IMR-90 (cell line): ENCODE measurements around the gene MEIS2. TPM values are rescaled to one million over a fixed set of nuclear protein-coding genes. Genes with fewer than 3 reads are reported as not detected.

Source experiments
- ATAC-seq: fragments of 200-7000 bp; cut with Tn5 transposase; 2 replicates; pipeline ENCODE4 v1.9.1; 2020; ENCODE audit warnings: low read depth, mild to moderate bottlenecking, moderate library complexity
- BruUV-seq: library from RNA; stranded (reverse); fragments of 400-500 nt; replicated peaks from 2 replicates; lab custom pipeline; 2021; lab: Mats Ljungman, UMichigan
- CTCF ChIA-PET: fragments of 300-600 bp; formaldehyde crosslinking; extraction: SDS; loops from one replicate; lab custom pipeline; 2021; ENCODE audit warnings: antibody characterized with exemption; lab: Yijun Ruan, JAX
- POLR2A ChIA-PET: fragments of 300-600 bp; sonication (Branson Sonifier 250); formaldehyde crosslinking; loops from one replicate; lab custom pipeline; 2022; ENCODE audit warnings: antibody characterized with exemption; ENCODE audit not compliant: unreplicated experiment; lab: Charles Lee
- DNase-seq: peaks from one replicate; pipeline ENCODE4 v3.0.0; 2013
- H2AFZ ChIP-seq: replicated peaks from 2 replicates; pipeline ENCODE3; 2013; ENCODE audit warnings: low read length, mild to moderate bottlenecking; ENCODE audit not compliant: poor library complexity
- H2AK5ac ChIP-seq: 2 replicates; pipeline ENCODE4 v1.6.1; 2013; ENCODE audit warnings: low read depth, low read length, inconsistent platforms
- H2AK9ac ChIP-seq: replicated peaks from 2 replicates; pipeline ENCODE3; 2013; ENCODE audit warnings: mild to moderate bottlenecking, low read depth, low read length, moderate library complexity; ENCODE audit not compliant: poor library complexity
- H2BK120ac ChIP-seq: 2 replicates; pipeline ENCODE4 v1.6.1; 2013; ENCODE audit warnings: low read depth, low read length, inconsistent platforms
- H2BK15ac ChIP-seq: 3 replicates; pipeline ENCODE4 v1.6.1; 2013; ENCODE audit warnings: low read depth, low read length, inconsistent platforms
- H2BK20ac ChIP-seq: 2 replicates; pipeline ENCODE4 v1.6.1; 2013; ENCODE audit warnings: low read depth, mild to moderate bottlenecking, inconsistent platforms, low read length, moderate library complexity
- H2BK5ac ChIP-seq: 2 replicates; pipeline ENCODE4 v1.6.1; 2013; ENCODE audit warnings: mild to moderate bottlenecking, low read depth, low read length, inconsistent platforms; ENCODE audit not compliant: poor library complexity, severe bottlenecking
- H3K14ac ChIP-seq: replicated peaks from 2 replicates; pipeline ENCODE4 v1.6.1; 2013; ENCODE audit warnings: low read depth, low read length, inconsistent platforms
- H3K18ac ChIP-seq: 2 replicates; pipeline ENCODE4 v1.6.1; 2013; ENCODE audit warnings: low read depth, low read length, control low read depth
- H3K23ac ChIP-seq: 2 replicates; pipeline ENCODE4 v1.6.1; 2013; ENCODE audit warnings: low read depth, low read length, inconsistent platforms
- H3K27ac ChIP-seq: 2 replicates; pipeline ENCODE4 v1.5.1; 2013; ENCODE audit warnings: mild to moderate bottlenecking, control low read depth, low read length; ENCODE audit not compliant: insufficient read depth
- H3K27me3 ChIP-seq: 2 replicates; pipeline ENCODE4 v1.6.1; 2013; ENCODE audit warnings: low read length; ENCODE audit not compliant: control insufficient read depth, insufficient read depth
- H3K36me3 ChIP-seq: 2 replicates; pipeline ENCODE4 v1.6.1; 2013; ENCODE audit warnings: low read length, mixed read lengths; ENCODE audit not compliant: control insufficient read depth, insufficient read depth
- H3K4ac ChIP-seq: 2 replicates; pipeline ENCODE4 v1.6.1; 2013; ENCODE audit warnings: low read depth, low read length, inconsistent platforms
- H3K4me1 ChIP-seq: 2 replicates; pipeline ENCODE4 v1.6.1; 2013; ENCODE audit warnings: low read length, mixed read lengths; ENCODE audit not compliant: control insufficient read depth, insufficient read depth
- H3K4me2 ChIP-seq: 2 replicates; pipeline ENCODE4 v1.6.1; 2013; ENCODE audit warnings: low read depth, mild to moderate bottlenecking, control low read depth, low read length, moderate library complexity
- H3K4me3 ChIP-seq: 2 replicates; pipeline ENCODE4 v1.5.1; 2013; ENCODE audit warnings: low read depth, mild to moderate bottlenecking, control low read depth, low read length, moderate library complexity; ENCODE audit not compliant: insufficient read depth
- H3K56ac ChIP-seq: 2 replicates; pipeline ENCODE4 v1.6.1; 2013; ENCODE audit warnings: low read length, inconsistent platforms; ENCODE audit not compliant: insufficient read depth; ENCODE audit errors: extremely low read depth
- H3K79me1 ChIP-seq, 2 experiments: 2 replicates each; pipeline ENCODE4 v1.6.1; 2013; ENCODE audit warnings: low read length in 2 of 2, inconsistent platforms in 1 of 2, low read depth in 1 of 2
- H3K9ac ChIP-seq: 2 replicates; pipeline ENCODE4 v1.6.1; 2013; ENCODE audit warnings: low read depth, low read length, control low read depth
- H3K9me1 ChIP-seq: 2 replicates; pipeline ENCODE4 v1.6.1; 2013; ENCODE audit warnings: low read length, inconsistent platforms; ENCODE audit not compliant: insufficient read depth
- H3K9me3 ChIP-seq: 2 replicates; pipeline ENCODE4 v1.6.1; 2013; ENCODE audit warnings: low read length; ENCODE audit not compliant: control insufficient read depth, insufficient read depth
- H4K20me1 ChIP-seq: 2 replicates; pipeline ENCODE4 v1.6.1; 2013; ENCODE audit warnings: low read length, inconsistent platforms; ENCODE audit not compliant: insufficient read depth
- H4K5ac ChIP-seq: 2 replicates; pipeline ENCODE4 v1.6.1; 2013; ENCODE audit warnings: mild to moderate bottlenecking, low read depth, low read length, control low read depth
- H4K8ac ChIP-seq, 2 experiments: 2 replicates each; pipeline ENCODE4 v1.6.1; 2013; ENCODE audit warnings: low read depth in 2 of 2, low read length in 2 of 2, control low read depth in 1 of 2, inconsistent platforms in 1 of 2
- H4K91ac ChIP-seq: 2 replicates; pipeline ENCODE4 v1.6.1; 2013; ENCODE audit warnings: low read depth, low read length, inconsistent platforms; ENCODE audit not compliant: insufficient read depth
- CEBPB ChIP-seq: IDR thresholded peaks from 2 replicates; pipeline ENCODE4 v1.6.1; 2012; ENCODE audit warnings: low read depth, low read length, improper control_type of control experiment
- FOS ChIP-seq: fragments of 150-350 bp; IDR thresholded peaks from 2 replicates; pipeline ENCODE4 v1.6.1; 2016; ENCODE audit warnings: low read depth, low read length
- MAZ ChIP-seq: IDR thresholded peaks from 2 replicates; pipeline ENCODE4 v1.6.1; 2012; ENCODE audit warnings: low read depth, mild to moderate bottlenecking, low read length, improper control_type of control experiment, moderate library complexity, borderline replicate concordance
- NFE2L2 ChIP-seq: fragments of 150-350 bp; IDR thresholded peaks from 2 replicates; pipeline ENCODE4 v1.6.1; 2016; ENCODE audit warnings: low read depth, mild to moderate bottlenecking, low read length
- POLR2A ChIP-seq: IDR thresholded peaks from 2 replicates; pipeline ENCODE4 v1.6.1; 2012; ENCODE audit warnings: mild to moderate bottlenecking, low read depth, low read length
- RAD21 ChIP-seq: IDR thresholded peaks from 2 replicates; pipeline ENCODE4 v1.6.1; 2012; ENCODE audit warnings: low read length, improper control_type of control experiment
- RCOR1 ChIP-seq: IDR thresholded peaks from 2 replicates; pipeline ENCODE4 v1.6.1; 2012; ENCODE audit warnings: mild to moderate bottlenecking, low read length, improper control_type of control experiment; ENCODE audit not compliant: insufficient replicate concordance
- RFX5 ChIP-seq: IDR thresholded peaks from 2 replicates; pipeline ENCODE4 v1.8.0; 2012; ENCODE audit warnings: low read depth, mild to moderate bottlenecking, low read length, moderate library complexity
- USF2 ChIP-seq: fragments of 150-350 bp; IDR thresholded peaks from 2 replicates; pipeline ENCODE4 v1.6.1; 2017; ENCODE audit warnings: mild to moderate bottlenecking, antibody characterized with exemption, low read length, low read depth
- WGBS, 2 experiments: methylation state at CpG; one replicate each; pipeline versions ENCODE4 v1.1.5 to v1.1.7; 2013; ENCODE audit warnings: missing lambda C conversion rate in 2 of 2; ENCODE audit not compliant: insufficient read length in 1 of 2; ENCODE audit errors: extremely low coverage in 2 of 2; 5-methylcytosine and 5-hydroxymethylcytosine counted together
- dilution Hi-C: fragments of 300-500 bp; cut with HindIII; formaldehyde crosslinking; loops from one replicate; pipeline ENCODE4 v1.14.3; 2018; ENCODE audit warnings: low sequenced_read_pairs; ENCODE audit not compliant: unreplicated experiment
- in situ Hi-C: fragments of 300-500 bp; cut with MboI; formaldehyde crosslinking; loops from 3 replicates; pipeline ENCODE4 v1.14.3; 2019; ENCODE audit warnings: low sequenced_read_pairs, inconsistent platforms, mixed read lengths
- intact Hi-C: fragments of 100-400 bp; cut with micrococcal nuclease; formaldehyde crosslinking; loops from 2 replicates; pipeline ENCODE4 v1.10.0; 2022
- polyA plus RNA-seq, 3 experiments: library from polyadenylated mRNA; depleted of rRNA; stranded (reverse); fragments of >200 nt; gene quantifications; 2 replicates each; pipeline ENCODE4 v1.2.3, GENCODE V29; 2012; ENCODE audit warnings: low replicate concordance in 1 of 3
- total RNA-seq: library from RNA; depleted of rRNA; stranded (reverse); fragments of >200 nt; gene quantifications from 2 replicates; pipeline ENCODE4 v1.2.3, GENCODE V29; 2012
- TF ChIP-seq, protein P1 (sequence below): fragments of 150-350 bp; IDR thresholded peaks from 2 replicates; pipeline ENCODE4 v1.6.1; 2016; ENCODE audit warnings: low read depth, mild to moderate bottlenecking, low read length, moderate library complexity, borderline replicate concordance

The MEIS2 gene
- total and polyA plus RNA-seq, 2 of the 4 experiments (the other 2 are of a cell fraction), result 70.1 to 71.3 TPM

DNA sequence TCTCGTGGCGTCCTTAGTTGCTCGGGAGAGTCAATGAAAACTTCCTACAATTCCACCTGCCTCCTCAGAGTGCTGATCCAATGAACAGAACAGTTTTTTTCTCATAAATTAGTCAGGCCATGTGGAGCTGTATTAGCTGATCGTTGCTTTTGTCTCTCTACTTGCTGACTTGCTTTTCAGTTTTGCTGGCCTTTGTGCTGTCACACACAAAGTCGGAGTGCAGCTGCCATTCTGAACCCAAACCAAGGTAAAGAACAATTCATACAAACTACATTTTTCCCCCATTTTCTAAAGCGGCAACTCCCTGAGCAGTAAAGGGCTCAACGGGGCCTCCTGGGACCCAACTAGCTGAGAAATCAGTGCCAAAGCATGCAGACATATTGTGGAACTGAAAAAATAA is 43.1 kb downstream of the MEIS2 start:
- Histone ChIP-seq H3K27me3 (no peaks in the 10 kb centered on the region), H3K27ac (no peak overlapping the region), H3K14ac (no peak overlapping the region), H3K4me1 (peaks cover 11% of the 10 kb centered on the region), H2AK5ac (peak overlapping the region; percentile 43; the same call in 1 of the 2 replicates), H3K18ac (no peak overlapping the region), H2AK9ac (no peak overlapping the region), H3K23ac (no peak overlapping the region), H3K4me2 (no peak overlapping the region), H3K9me3 (no peaks in the 10 kb centered on the region), H3K56ac (no peak overlapping the region), H3K9me1 (peaks cover 5% of the 10 kb centered on the region; the same call in 1 of the 2 replicates), H4K8ac (no peak overlapping the region), H2BK15ac (no peak overlapping the region), H4K91ac (no peak overlapping the region), H4K20me1 (no peaks in the 10 kb centered on the region), H3K9ac (no peak overlapping the region), H2BK20ac (no peak overlapping the region), H3K4ac (no peak overlapping the region), H3K79me1 (peaks cover 26 to 65% of the 10 kb centered on the region in 2 experiments), H3K36me3 (peaks cover 2% of the 10 kb centered on the region), H4K5ac (no peak overlapping the region; the same call in 1 of the 2 replicates), H3K4me3 (no peak overlapping the region), H2BK5ac (no peak overlapping the region), H2BK120ac (no peak overlapping the region), H2AFZ (no peak overlapping the region)
- ATAC-seq, result no peak
- dilution Hi-C loops (no loop called here), in situ Hi-C loops (loop anchor here (25.0 kb wide), 1 partner anchor 830 kb away; no protein-coding TSS in a partner anchor), intact Hi-C loops (no loop called here)
- no peak for DNase-seq
- CTCF ChIA-PET, result no interaction called here
- TF ChIP-seq, protein P1, sequence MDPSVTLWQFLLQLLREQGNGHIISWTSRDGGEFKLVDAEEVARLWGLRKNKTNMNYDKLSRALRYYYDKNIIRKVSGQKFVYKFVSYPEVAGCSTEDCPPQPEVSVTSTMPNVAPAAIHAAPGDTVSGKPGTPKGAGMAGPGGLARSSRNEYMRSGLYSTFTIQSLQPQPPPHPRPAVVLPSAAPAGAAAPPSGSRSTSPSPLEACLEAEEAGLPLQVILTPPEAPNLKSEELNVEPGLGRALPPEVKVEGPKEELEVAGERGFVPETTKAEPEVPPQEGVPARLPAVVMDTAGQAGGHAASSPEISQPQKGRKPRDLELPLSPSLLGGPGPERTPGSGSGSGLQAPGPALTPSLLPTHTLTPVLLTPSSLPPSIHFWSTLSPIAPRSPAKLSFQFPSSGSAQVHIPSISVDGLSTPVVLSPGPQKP, result no peak
- TF ChIP-seq RFX5 (no peak), FOS (no peak), USF2 (no peak), NFE2L2 (no peak), MAZ (no peak), RCOR1 (no peak), POLR2A (no peak), CEBPB (no peak), RAD21 (no peak)
- WGBS, 2 experiments, result 86% methylated on average over 1 of the region's 7 CpGs; no CpG with 5 or more reads in 1 of the 2 experiments
- POLR2A ChIA-PET, result interaction anchor here (0.6 kb wide), 1 partner anchor 48 kb away, joined by 3 read pairs; no protein-coding TSS in a partner anchor
- no TSS peak for BruUV-seq
